A549 (cell line): ENCODE measurements around the gene SSR3.
"Not testable (repeated sequence)": the region's sequence is repeated elsewhere in the genome, so short reads cannot be mapped to it uniquely, and the experiment has no call there.

Experiments used
- EP300 ChIP-seq, 2 experiments: fragments of >200 bp; sonication (Bioruptor Twin); formaldehyde crosslinking; IDR thresholded peaks; 2 replicates in 1 of 2; 3 replicates in 1 of 2; pipeline ENCODE4 v1.6.1; 2016 to 2017
- PHF8 ChIP-seq: fragments of 200-600 bp; sonication (generic); IDR thresholded peaks from 2 replicates; pipeline ENCODE4 v1.6.1; 2016; ENCODE audit warnings: low read depth, mild to moderate bottlenecking, antibody characterized with exemption, moderate library complexity, borderline replicate concordance
- POLR2A ChIP-seq: IDR thresholded peaks from 2 replicates; pipeline ENCODE4 v1.6.1; 2012; ENCODE audit warnings: mild to moderate bottlenecking, low read length
- TF ChIP-seq, protein P1 (sequence below): fragments of >200 bp; sonication (Bioruptor Twin); formaldehyde crosslinking; IDR thresholded peaks from 2 replicates; pipeline ENCODE4 v1.6.1; 2016

- TF ChIP-seq EP300 (IDR thresholded peaks at IDR 0.05); PHF8; POLR2A: not testable (repeated sequence)
- TF ChIP-seq, protein P1, sequence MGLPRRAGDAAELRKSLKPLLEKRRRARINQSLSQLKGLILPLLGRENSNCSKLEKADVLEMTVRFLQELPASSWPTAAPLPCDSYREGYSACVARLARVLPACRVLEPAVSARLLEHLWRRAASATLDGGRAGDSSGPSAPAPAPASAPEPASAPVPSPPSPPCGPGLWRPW: not testable (repeated sequence)
Observed at GRCh38 chr3:156589806-156590205, 34.9 kb upstream of the SSR3 start.
